Muscle of back (tissue), 11 donors: ENCODE results near the gene IFT122. TPM values are rescaled to one million over a fixed set of nuclear protein-coding genes. Genes with fewer than 3 reads are reported as not detected.
A peak's percentile ranks its signal among the peaks of the same experiment; 100 is the strongest.
"Not testable (repeated sequence)": the region's sequence is repeated elsewhere in the genome, so short reads cannot be mapped to it uniquely, and the experiment has no call there.

Experiments
- DNase-seq, 3 donors: peaks; one replicate each; pipeline versions ENCODE4 v3.0.0 to v3.0.0-alpha.2; 2013
- polyA plus RNA-seq, 10 donors: library from polyadenylated mRNA; unstranded; fragments of 120-200 nt; gene quantifications; one replicate each; pipeline ENCODE4 v1.2.1, GENCODE V29; 2013; ENCODE audit not compliant: insufficient read length in 10 of 10

IFT122 gene
- polyA plus RNA-seq, 10 donors: 19.7 to 45.8 (median 31.7) TPM

DNA sequence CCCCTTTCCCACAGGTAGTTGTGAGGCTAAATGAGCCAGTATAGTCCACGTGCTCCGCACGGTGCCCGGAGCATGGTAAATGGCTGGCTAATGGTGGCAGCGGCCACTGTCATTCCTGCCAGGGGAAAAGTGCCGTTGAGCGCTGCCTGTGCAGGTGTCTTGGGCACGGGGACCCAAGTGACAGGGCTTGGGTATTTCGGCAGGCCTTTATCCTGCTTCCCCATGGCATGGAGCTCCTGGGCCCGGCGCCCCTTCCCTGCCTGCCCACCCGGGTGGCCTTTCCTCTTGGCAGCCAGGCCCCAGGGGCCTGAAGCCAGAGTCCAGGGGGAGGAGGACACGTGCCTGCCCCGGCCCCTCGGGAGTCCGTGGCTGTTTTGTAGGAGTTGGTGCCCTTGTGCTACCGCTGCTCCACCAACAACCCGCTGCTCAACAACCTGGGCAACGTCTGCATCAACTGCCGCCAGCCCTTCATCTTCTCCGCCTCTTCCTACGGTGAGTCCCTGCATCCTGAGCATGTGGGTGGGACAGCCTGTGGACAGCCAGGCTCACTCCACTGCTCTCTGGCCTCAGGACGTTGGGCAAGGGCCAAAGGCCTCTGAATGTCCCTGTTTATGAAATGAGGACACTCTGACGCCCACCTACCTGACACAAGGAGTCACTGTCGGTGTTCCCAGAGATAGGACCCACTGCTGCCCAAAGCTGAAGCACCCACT, 75.2 kb downstream of the IFT122 start:
- not testable (repeated sequence) for DNase-seq

DNA sequence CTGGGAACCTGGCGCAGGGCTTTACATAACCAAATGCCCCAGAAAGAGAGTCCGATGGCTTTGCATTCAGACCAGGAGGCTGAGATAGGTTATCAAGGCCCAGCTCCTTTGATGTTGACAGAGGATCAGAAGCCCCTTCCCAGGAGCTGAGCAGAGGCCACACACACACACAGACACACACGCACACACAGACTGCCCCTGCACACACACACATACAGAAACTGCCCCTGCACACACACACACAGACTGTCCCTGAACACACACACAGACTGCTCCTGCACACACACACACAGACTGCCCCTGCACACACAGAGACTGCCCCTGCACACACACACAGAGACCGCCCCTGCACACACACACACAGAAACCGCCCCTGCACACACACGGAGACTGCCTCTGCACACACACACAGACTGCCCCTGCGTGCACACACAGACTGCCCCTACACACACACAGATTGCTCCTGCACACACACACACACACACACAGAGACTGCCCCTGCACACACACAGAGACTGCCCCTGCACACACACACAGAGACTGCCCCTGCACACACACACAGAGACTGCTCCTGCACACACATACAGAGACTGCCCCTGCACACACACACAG, 75.9 kb downstream of the IFT122 start:
- not testable (repeated sequence) for DNase-seq

GRCh38 chr3:129517516-129517915, 77.5 kb downstream of the IFT122 start:
- no peak for DNase-seq

DNA sequence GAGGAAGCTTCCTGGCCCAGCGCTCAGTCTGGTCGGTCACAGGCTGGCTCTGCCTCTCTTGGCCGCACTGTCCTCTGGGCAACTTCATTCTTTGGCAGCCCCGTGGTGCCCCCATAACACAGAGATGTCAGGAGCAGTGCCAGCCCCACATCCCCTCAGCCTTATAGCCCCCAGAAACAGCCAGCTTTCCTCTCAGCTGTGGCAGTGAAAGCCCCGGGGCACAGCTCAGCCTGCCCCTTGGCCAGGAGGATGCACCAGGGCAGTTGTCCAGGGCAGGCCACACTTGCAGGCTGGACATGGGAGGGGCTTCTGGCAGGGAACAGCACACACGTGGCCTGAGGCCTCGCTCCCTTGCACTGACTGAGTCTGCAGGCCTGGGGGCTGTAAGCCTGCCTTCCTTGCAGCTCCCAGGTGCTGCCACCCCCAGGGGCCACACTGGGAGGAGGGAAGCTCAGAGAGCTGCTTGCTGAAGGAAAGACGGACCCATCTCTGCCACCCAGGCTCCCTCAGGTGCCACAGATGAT, 78.1 kb downstream of the IFT122 start:
- no peak for DNase-seq

DNA sequence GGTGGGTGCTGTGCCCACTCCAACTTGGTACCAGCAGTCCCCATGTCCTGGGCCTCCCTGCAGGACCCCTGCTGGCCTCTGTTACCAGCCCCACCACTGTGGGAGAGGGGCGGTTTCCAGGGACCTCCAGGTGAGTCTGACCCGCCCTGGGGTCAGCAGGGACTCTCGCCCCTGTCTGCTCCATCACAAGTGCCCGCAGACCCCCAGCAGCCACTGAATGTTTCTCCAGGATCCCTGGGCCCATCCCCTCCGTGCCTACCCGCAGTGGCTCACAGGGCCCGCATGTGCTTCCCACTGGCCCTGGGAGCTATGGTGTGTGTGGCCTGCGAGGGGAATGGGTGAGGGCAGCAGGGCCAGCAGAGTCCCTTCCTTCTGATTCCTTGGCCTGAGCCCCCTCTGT, 78.6 kb downstream of the IFT122 start:
- DNase-seq: no peak

DNA sequence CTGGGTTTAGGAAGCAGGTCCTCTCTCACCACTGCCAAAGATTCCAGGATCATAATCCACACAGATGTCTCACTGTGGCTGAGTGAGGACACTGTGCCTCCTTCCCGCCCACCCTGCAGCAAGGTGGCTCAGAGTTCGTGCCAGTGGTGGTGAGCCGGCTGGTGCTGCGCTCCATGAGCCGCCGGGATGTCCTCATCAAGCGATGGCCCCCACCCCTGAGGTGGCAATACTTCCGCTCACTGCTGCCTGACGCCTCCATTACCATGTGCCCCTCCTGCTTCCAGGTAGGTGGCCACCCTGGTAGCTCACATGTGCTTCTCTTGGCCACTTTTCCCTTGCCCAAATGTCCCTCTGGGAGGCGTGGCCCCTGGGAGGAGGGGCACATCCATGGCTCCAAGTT, 79.4 kb downstream of the IFT122 start:
- no peak for DNase-seq

DNA sequence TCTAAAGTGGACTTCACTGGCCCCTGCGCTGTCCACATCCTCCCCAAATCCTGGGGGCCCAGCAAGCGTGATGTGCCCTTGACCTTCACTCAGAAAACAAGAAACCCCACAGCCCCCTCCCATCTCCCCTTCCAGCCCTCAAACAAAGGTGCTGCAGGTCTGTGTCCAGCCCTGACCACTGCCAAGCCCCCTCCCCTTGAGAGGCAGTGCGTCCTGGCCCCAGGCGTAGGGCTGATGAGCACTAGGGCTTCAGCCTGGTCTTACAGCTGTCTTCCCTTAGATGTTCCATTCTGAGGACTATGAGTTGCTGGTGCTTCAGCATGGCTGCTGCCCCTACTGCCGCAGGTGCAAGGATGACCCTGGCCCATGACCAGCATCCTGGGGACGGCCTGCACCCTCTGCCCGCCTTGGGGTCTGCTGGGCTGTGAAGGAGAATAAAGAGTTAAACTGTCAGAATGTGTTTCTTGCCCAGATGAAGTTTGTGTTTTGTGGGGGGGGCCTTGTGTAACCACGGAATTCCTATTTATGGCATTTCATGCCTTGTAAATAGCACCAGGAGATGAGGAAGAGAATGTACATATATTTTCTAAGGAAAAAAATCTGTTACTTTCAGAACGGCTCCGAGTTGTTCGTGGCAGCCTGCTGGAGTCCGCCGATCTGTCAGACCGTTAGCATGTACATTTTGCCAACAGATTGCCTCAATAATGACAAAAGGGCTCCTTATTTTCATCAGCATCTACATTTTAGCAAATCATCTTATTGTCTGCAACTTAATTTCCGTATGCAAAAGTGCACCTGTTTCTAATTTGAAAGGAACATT, 80.1 kb downstream of the IFT122 start:
- DNase-seq: no peak

- no peak for DNase-seq
Observed at GRCh38 chr3:129520960-129521359, 80.9 kb downstream of the IFT122 start.

DNA sequence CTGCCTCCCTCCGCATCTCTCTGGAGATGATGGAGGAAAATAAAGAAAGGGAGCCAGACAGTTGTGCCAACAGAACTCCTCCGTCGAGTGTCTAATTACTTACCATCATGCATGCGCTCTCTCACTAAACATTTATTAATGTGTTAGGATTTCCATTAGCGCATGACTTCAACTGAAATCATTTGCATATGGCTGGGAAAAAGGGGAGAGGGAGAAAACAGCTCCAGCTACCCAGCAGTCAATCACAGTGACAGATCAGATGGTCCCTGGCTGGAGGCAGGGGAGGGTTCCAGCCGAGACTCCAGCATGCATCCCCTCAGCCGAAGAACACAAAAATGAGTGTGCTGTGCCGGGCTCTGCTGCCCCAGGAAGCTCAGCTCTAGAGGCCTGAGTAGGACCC, 81.6 kb downstream of the IFT122 start:
- DNase-seq: no peak

- DNase-seq: no peak
Observed at GRCh38 chr3:129522953-129523352, 82.9 kb downstream of the IFT122 start.

- no peak for DNase-seq
Observed at GRCh38 chr3:129524081-129524480, 84.1 kb downstream of the IFT122 start.

GRCh38 chr3:129525341-129525968, 85.4 kb downstream of the IFT122 start:
- DNase-seq: no peak

GRCh38 chr3:129526121-129526900, 86.3 kb downstream of the IFT122 start:
- no peak for DNase-seq

GRCh38 chr3:129527262-129527661, 87.2 kb downstream of the IFT122 start:
- DNase-seq: no peak

DNA sequence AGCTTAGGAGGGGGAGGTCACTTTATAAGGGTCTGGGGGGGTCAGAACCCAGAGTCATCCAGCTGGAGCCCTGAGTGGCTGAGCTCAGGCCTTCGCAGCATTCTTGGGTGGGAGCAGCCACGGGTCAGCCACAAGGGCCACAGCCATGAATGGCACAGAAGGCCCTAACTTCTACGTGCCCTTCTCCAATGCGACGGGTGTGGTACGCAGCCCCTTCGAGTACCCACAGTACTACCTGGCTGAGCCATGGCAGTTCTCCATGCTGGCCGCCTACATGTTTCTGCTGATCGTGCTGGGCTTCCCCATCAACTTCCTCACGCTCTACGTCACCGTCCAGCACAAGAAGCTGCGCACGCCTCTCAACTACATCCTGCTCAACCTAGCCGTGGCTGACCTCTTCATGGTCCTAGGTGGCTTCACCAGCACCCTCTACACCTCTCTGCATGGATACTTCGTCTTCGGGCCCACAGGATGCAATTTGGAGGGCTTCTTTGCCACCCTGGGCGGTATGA, 88.6 kb downstream of the IFT122 start, which contains the start of gene RHO:
Gene RHO (plus strand): TSS at position 51 of the 512 bp plus-strand sequence. CDS start 95 bp downstream, at position 146.
- DNase-seq: no peak

- no peak for DNase-seq
Observed at GRCh38 chr3:129529436-129530210, 89.6 kb downstream of the IFT122 start.

- DNase-seq: peak in 2 of 3 donors; percentile 48 to 49
Observed at GRCh38 chr3:129530251-129530791, 90.3 kb downstream of the IFT122 start.

DNA sequence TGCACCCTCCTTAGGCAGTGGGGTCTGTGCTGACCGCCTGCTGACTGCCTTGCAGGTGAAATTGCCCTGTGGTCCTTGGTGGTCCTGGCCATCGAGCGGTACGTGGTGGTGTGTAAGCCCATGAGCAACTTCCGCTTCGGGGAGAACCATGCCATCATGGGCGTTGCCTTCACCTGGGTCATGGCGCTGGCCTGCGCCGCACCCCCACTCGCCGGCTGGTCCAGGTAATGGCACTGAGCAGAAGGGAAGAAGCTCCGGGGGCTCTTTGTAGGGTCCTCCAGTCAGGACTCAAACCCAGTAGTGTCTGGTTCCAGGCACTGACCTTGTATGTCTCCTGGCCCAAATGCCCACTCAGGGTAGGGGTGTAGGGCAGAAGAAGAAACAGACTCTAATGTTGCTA, 90.8 kb downstream of the IFT122 start:
- no peak for DNase-seq

GRCh38 chr3:129531699-129532098, 91.7 kb downstream of the IFT122 start:
- no peak for DNase-seq

DNA sequence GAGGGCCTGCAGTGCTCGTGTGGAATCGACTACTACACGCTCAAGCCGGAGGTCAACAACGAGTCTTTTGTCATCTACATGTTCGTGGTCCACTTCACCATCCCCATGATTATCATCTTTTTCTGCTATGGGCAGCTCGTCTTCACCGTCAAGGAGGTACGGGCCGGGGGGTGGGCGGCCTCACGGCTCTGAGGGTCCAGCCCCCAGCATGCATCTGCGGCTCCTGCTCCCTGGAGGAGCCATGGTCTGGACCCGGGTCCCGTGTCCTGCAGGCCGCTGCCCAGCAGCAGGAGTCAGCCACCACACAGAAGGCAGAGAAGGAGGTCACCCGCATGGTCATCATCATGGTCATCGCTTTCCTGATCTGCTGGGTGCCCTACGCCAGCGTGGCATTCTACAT, 92.2 kb downstream of the IFT122 start:
- no peak for DNase-seq
